ENCODE measurements around the gene UBE2H. TPM values are rescaled to one million over a fixed set of nuclear protein-coding genes. Genes with fewer than 3 reads are reported as not detected.

The UBE2H gene
- total and polyA plus RNA-seq, 2 experiments from 2014 or later, result 73.4 to 98.9 TPM

DNA sequence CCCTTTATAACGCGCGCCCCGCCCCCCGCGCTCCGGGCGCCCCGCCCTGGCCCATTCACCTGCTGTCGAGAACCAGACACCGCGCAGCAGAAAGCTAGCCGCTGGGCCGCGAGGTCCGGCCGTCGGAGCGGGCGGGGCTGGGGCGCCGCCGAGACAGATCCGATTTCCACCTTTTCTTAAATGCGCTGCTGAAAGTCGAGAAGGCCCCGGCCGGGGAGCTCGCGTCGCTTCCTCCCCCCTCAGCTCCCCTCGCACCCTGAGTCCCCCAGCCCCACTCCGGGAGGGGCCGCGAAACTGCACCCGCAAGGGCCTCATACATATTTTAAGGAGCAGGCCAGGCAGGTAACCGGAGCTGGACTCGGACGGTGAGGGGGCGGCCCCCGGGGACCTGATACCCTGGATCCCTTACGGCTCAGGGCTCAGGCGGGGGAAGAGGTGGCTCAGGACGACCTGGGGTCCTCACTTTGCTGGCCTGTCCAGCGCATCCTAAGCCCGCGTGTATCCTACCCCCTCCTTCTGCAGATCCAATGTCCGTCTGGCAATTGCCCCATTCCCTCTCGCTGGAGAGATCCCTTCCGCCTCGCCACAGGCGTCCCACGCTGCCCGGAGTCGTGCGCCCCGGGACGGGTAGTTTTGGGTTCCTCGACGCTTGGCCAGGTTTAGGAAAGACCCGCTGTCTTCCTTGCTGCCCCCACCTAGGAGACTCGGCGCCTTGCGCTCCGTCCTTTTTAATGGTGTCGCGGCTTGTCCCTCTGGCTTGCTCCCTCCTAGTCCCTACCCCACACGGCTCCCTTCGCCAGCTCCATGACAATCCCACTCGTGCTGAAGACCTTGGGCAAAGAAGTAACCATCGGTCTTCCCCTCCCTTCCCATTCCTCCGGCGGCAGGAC is 170.6 kb downstream of the UBE2H start:
- Histone ChIP-seq H3K4me1 (ENCODE audit: insufficient read depth) (peaks cover 36% of the 10 kb centered on the region), H3K4me3 (no peak overlapping the region), H3K9me3 (ENCODE audit: low read depth) (no peaks in the 10 kb centered on the region), H3K27ac (no peak overlapping the region), H4K20me1 (ENCODE audit: insufficient read depth, poor library complexity, severe bottlenecking) (peaks cover 6% of the 10 kb centered on the region), H3K79me2 (no peaks in the 10 kb centered on the region), H2AFZ (peak overlapping the region; percentile 45), H3K9me2 (replicated peaks; ENCODE audit: insufficient read depth) (no peaks in the 10 kb centered on the region), H3K27me3 (peaks cover 86% of the 10 kb centered on the region), H3K4me2 (peak overlapping the region; percentile 97), H3K36me3 (replicated peaks; ENCODE audit: insufficient read depth, low read depth) (no peaks in the 10 kb centered on the region)
- TF ChIP-seq EZH2 (IDR thresholded peaks at IDR 0.05; ENCODE audit: borderline replicate concordance), result peak; percentile 53
- peak; percentile 57 for TF ChIP-seq EZH2phosphoT487 (IDR thresholded peaks at IDR 0.05; ENCODE audit: low read depth, severe bottlenecking, unreplicated experiment)
- TF ChIP-seq CTCF (IDR thresholded peaks at IDR 0.05; ENCODE audit: poor library complexity), result no peak
- DNase-seq (ENCODE audit: low spot score), result no peak
- 2% methylated on average over 48 of the region's 73 CpGs for WGBS (ENCODE audit: low lambda C conversion rate, missing lambda C conversion rate)

DNA sequence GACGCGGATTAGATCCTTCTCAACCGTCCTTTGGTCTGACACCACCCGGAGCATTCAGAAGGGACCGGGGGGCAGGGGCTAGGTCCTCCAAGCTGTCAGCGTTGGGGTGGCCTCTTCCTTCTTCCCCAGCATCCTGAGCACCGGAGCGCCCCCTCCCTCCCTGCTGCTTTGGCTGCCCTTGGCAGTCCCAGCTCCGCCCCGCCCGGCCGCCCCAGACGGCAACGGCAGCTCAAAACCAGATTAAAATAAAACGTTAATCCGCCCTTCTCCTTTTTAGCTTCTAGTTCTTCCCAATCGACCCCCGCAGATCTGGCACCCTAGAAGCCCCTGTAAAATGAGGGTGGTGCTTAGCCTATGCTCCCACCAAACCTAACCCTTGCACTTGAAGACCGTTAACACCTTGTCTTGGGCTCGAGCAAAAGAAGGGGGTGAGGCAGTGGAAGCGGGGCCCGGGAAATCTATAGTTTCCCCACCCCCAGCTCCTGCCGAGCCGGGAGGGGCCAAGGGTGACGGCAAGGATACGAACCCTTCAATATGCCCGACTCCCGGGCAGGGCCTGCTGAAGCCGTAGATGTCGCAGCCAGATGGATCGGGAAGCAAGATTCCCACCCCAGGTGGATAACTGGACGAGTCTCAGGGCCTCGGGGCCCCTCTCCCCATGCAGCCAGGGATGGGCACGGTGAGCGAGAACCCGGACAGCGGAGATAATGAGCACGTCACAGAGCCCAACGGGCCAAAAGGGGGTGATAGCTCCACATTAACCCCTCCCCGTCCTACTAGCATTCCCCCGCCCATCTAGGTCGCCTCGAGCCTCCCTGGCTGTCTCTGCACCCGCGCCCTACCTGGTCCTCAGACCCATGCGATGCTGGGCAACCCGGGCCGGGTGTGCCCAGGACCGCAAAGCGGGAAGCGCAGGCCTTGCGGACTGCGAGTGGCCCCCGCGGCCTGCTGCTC is 171.5 kb downstream of the UBE2H start:
- Histone ChIP-seq H2AFZ (peak overlapping the region; percentile 96), H3K36me3 (replicated peaks; ENCODE audit: insufficient read depth, low read depth) (no peaks in the 10 kb centered on the region), H3K4me2 (peak overlapping the region; percentile 97), H3K4me3 (peak overlapping the region; percentile 70), H3K9me2 (replicated peaks; ENCODE audit: insufficient read depth) (no peaks in the 10 kb centered on the region), H4K20me1 (ENCODE audit: insufficient read depth, poor library complexity, severe bottlenecking) (peaks cover 6% of the 10 kb centered on the region), H3K27ac (no peak overlapping the region), H3K4me1 (ENCODE audit: insufficient read depth) (peaks cover 36% of the 10 kb centered on the region), H3K27me3 (peaks cover 82% of the 10 kb centered on the region), H3K9me3 (ENCODE audit: low read depth) (no peaks in the 10 kb centered on the region), H3K79me2 (no peaks in the 10 kb centered on the region)
- TF ChIP-seq EZH2 (IDR thresholded peaks at IDR 0.05; ENCODE audit: borderline replicate concordance) (peak; percentile 56), CTCF (IDR thresholded peaks at IDR 0.05; ENCODE audit: poor library complexity) (no peak), EZH2phosphoT487 (IDR thresholded peaks at IDR 0.05; ENCODE audit: low read depth, severe bottlenecking, unreplicated experiment) (peak; percentile 65)
- 4% methylated on average over 34 of the region's 55 CpGs for WGBS (ENCODE audit: low lambda C conversion rate, missing lambda C conversion rate)
- DNase-seq (ENCODE audit: low spot score), result no peak

Small RNA genes lying within 50 kb of the gene (small RNA-seq; reads per million reads assigned to genes)
- not detected for gene RF00019

Other genes starting within 250 kb of the UBE2H start
- 18.8 and 31.1 TPM in 2 replicates for gene ZC3HC1, start 98.4 kb upstream of the UBE2H start, total RNA-seq
- gene ZC3HC1, start 98.4 kb upstream of the UBE2H start, polyA plus RNA-seq, result 19.6 and 20.1 TPM in 2 replicates
- gene KLHDC10, start 117.6 kb upstream of the UBE2H start, total RNA-seq, result 25.1 and 29.0 TPM in 2 replicates
- gene KLHDC10, start 117.6 kb upstream of the UBE2H start, polyA plus RNA-seq, result 7.2 and 8.0 TPM in 2 replicates